Astrocyte of the cerebellum (primary cell): ENCODE data around the gene PRKCE.
A peak's percentile ranks its signal among the peaks of the same experiment; 100 is the strongest.

Source experiments
- DNase-seq: peaks from one replicate; pipeline ENCODE4 v3.0.0-alpha.2; 2011; ENCODE audit warnings: low read depth
- H3K4me3 ChIP-seq: 2 replicates; pipeline ENCODE4 v1.5.1; 2011; ENCODE audit warnings: mild to moderate bottlenecking, low read depth, low read length, moderate library complexity
- in situ Hi-C: cut with HindIII; loops from 2 replicates; pipeline ENCODE4 v1.10.0; 2017; ENCODE audit warnings: low sequenced_read_pairs
- TF ChIP-seq, protein P1 (sequence below): IDR thresholded peaks from 2 replicates; pipeline ENCODE4 v1.5.1; 2012; ENCODE audit warnings: low read length, low read depth, moderate library complexity, mild to moderate bottlenecking; ENCODE audit errors: missing control alignments

The PRKCE gene

DNA sequence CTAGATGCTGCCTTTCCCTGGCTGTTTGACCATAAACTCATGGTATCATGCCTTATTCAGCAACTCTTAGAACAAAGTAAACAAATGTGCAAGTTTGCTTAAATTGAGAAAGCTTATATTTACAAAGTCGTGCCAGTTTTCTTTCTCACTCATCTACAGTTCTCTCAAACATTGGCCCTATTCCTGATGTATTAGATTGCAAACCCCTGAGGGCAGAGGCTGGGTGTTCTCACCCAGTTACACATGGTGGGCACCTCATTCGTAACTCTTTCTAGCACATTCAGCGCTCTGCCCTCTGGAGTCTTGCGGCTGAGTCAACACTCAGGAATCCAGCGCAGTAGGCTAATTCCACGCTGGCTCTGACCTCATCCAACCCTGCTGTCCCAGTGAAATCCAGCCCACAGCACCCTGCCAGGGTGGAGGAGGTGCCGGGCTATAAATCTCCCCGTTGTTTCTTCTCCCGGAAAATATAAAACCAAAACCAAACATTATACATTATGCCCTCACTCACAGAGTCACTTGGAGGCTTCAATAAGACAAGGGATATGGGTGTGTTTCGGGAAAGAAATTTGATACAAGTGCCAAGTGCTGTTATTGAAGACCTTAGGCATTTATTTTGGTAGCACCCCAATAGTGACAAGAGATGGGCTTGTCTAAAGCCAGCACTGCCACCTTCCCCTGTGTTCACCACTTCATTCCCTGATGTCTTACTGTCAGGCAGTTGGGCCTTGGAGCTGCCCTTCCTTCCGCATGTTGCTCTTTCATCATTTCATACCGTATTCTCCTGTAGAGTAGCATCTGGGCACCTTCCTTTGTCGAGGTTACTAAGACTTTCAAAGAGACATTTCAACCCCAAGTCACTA lies 287.4 kb downstream of the PRKCE start:
- no peak overlapping the region for H3K4me3 ChIP-seq
- peak; percentile 88 for DNase-seq
- in situ Hi-C loops, result loop anchor here (5.0 kb wide), 1 partner anchor 292 kb away; no protein-coding TSS in a partner anchor
- TF ChIP-seq, protein P1, sequence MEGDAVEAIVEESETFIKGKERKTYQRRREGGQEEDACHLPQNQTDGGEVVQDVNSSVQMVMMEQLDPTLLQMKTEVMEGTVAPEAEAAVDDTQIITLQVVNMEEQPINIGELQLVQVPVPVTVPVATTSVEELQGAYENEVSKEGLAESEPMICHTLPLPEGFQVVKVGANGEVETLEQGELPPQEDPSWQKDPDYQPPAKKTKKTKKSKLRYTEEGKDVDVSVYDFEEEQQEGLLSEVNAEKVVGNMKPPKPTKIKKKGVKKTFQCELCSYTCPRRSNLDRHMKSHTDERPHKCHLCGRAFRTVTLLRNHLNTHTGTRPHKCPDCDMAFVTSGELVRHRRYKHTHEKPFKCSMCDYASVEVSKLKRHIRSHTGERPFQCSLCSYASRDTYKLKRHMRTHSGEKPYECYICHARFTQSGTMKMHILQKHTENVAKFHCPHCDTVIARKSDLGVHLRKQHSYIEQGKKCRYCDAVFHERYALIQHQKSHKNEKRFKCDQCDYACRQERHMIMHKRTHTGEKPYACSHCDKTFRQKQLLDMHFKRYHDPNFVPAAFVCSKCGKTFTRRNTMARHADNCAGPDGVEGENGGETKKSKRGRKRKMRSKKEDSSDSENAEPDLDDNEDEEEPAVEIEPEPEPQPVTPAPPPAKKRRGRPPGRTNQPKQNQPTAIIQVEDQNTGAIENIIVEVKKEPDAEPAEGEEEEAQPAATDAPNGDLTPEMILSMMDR, result no peak

DNA sequence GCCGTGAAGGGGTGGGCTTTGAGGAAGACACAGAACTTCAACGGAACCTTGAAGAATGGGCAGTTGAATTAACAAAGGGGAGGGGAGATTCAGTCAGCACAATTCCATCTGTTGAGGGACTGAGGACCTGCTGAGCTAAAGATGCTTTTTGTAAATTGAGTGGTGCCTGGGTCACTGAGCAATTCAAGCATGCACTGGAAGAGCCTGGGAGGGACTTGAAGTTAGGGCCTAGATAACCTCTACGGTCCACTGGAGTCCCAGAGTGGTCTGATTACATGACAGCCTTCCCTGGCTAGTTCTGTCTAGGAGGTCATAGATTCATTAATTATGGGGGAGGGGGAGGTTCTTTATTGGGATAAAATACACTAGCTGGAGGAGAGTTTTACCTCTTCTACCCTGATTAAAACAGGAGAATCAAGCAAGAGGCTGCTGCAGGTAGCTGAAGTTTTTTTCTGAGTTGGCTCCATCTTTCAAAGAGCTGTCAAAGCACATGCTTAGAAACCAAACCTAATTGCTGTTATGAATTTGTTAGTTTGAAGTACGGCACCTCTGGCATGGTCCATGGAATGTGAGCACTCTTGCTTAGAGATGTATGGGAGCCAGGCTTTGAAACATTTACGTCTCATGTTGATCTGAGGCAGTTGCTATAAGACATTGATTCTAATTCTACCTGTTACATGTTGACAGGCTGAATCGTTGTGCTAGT lies 290.2 kb downstream of the PRKCE start:
- TF ChIP-seq, protein P1, result no peak
- DNase-seq, result no peak
- in situ Hi-C loops, result no loop called here
- H3K4me3 ChIP-seq, result no peak overlapping the region

DNA sequence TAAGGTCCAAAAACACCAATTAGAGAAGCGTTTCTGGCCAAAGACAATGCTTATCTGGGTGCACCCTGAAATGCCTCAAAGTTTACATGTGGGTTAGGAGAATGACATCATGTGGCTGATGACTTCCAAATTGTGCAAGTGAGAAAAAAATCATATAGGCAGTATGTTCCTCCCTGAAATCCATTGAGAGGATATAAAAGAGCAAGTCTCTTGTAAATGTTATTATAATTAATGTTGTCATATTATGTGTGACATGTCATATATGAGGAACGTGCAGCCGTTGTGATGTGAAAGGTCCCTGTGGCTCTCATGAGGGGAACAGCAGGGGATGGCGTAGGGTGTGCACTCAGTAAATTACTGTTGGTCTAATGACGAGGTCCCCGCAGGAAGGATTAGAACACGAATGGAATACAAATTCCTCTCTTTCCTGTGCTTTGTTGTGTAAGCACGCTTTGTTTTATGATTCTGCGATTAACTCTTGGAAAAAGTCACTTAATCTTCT lies 290.8 kb downstream of the PRKCE start:
- TF ChIP-seq, protein P1, result no peak

DNA sequence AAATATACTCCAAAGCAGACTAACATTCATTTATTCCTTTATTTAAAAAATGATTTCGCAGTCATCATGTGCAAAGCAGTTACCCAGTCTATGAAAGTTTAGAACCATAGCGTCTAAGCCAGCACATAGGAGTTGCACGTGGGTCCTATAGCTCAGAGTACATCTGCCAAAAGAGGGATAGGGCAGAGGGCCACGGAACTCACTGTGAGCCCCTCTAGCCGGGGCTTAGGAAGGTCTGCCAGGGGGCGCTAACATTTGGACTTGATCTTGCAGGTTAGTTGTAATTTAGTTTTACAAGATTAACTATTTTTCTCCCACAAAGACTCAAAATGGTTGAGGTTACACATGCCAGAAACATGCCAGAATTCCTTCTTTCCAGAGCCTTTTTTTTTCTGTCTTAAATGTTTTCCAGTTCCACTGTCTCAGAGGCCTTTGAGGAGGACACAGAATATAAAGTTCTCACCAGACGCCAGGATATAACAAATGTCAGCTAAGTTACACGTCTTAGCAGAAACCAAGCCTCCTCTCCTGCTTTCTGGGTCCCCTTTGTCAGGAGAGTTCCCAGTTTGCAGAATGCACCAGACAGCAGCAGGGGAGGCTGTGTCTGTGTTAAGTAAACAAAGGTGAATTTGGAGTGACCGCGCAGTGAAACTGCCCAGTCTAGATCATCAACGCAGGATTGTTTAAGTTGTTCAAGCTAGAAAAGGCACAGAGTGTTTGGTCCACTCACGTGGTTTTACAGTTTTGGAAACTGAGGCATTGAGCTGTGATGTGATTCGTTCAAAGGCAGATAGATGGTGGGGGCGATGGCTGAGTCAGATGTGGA lies 292.0 kb downstream of the PRKCE start:
- in situ Hi-C loops, result no loop called here
- H3K4me3 ChIP-seq, result no peak overlapping the region
- TF ChIP-seq, protein P1, result peak; percentile 28
- no peak for DNase-seq

More for the DNA sequence above, 290.8 kb downstream of the PRKCE start:
- in situ Hi-C loops, result no loop called here
- H3K4me3 ChIP-seq, result no peak overlapping the region
- DNase-seq, result no peak

DNA sequence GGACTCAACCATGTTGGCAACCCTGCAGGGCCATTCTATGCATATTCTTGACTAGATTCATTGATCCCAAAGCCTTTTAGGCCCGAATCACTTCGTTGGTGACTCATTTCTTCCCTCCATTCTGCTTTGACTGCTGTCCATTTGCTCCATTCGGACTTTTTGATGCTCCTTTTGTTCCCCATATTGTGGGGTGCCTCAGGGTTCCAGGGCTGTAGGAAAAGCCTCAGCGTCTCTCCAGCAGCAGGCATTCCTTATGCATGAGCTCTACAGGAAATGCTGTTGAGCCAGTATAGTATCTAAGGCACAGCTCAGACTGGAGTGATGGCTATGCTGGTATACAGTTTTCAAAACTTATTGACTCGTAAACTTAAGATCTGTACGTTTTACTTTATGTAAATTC lies 292.6 kb downstream of the PRKCE start:
- TF ChIP-seq, protein P1, result no peak
- in situ Hi-C loops, result no loop called here
- peak; percentile 23 for DNase-seq

DNA sequence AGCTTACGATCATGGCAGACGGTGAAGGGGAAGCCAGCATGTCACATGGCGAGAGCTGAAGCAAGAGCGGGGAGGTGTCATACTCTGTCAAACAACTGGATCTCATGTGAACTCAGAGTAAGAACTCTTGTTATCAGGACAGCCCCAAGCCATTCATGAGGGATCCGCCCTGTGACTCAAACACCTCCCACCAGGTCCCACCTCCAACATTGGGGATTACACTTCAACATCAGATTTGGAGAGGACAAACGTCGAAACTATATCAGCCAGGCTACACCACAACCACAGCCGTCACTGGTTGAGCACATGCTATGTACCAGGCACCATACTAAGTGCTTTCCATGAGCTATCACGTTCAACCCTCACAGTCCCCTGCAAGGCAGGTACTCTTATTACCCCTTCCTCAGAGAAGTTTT lies 293.8 kb downstream of the PRKCE start:
- in situ Hi-C loops, result no loop called here
- H3K4me3 ChIP-seq, result no peak overlapping the region
- no peak for DNase-seq
- TF ChIP-seq, protein P1, result no peak

More for the DNA sequence above, 292.6 kb downstream of the PRKCE start:
- H3K4me3 ChIP-seq, result no peak overlapping the region
